Adrenal gland (tissue), 5 donors: ENCODE results near the gene NUDT3.

Experiments
- CTCF ChIP-seq, 6 experiments: fragments of 450-650 bp in 4 of 6; fragments of 200-600 bp in 2 of 6; sonication (generic) in 1 of 6; IDR thresholded peaks; 1 replicate in 5 of 6; 2 replicates in 1 of 6; pipeline versions ENCODE4 v1.5.1 to v1.8.0; 2016 to 2021; ENCODE audit warnings: antibody characterized with exemption in 6 of 6, mild to moderate bottlenecking in 2 of 6, moderate library complexity in 1 of 6
- POLR2A ChIP-seq, 2 donors: fragments of 450-650 bp; IDR thresholded peaks; one replicate each; pipeline ENCODE4 v1.6.1; 2017; ENCODE audit warnings: antibody characterized with exemption in 2 of 2, mild to moderate bottlenecking in 2 of 2, moderate library complexity in 1 of 2
- donor health status: DM: no; HTN: no; CAD: no.

GRCh38 chr6:34315780-34316179 is 76.7 kb downstream of the NUDT3 start:
- TF ChIP-seq CTCF (IDR thresholded peaks at IDR 0.05) = no peak
- TF ChIP-seq POLR2A (IDR thresholded peaks at IDR 0.05) = no peak
